PC-3 (cell line): ENCODE data around the gene AKAP9. TPM values are rescaled to one million over a fixed set of nuclear protein-coding genes. Genes with fewer than 3 reads are reported as not detected.
"Not testable (repeated sequence)": the region's sequence is repeated elsewhere in the genome, so short reads cannot be mapped to it uniquely, and the experiment has no call there.

Experiments used
- ATAC-seq: fragments of 200-7000 bp; cut with Tn5 transposase; 2 replicates; pipeline ENCODE4 v1.9.1; 2020; ENCODE audit warnings: mild to moderate bottlenecking, moderate library complexity
- BruUV-seq: library from RNA; stranded (reverse); fragments of 400-500 nt; replicated peaks from 2 replicates; lab custom pipeline; 2021; lab: Mats Ljungman, UMichigan
- CTCF ChIA-PET: fragments of 300-600 bp; sonication (Branson Sonifier 250); formaldehyde crosslinking; loops from one replicate; lab custom pipeline; 2022; ENCODE audit warnings: antibody characterized with exemption; lab: Charles Lee
- POLR2A ChIA-PET: fragments of 300-600 bp; sonication (Branson Sonifier 250); formaldehyde crosslinking; loops from one replicate; lab custom pipeline; 2022; ENCODE audit warnings: antibody characterized with exemption; ENCODE audit not compliant: unreplicated experiment; lab: Charles Lee
- DNase-seq: peaks from one replicate; pipeline ENCODE4 v3.0.0-alpha.2; 2015
- H2AFZ ChIP-seq: fragments of 300-600 bp; sonication (generic); 2 replicates; pipeline ENCODE4 v1.6.0; 2016; ENCODE audit warnings: antibody characterized with exemption, low read length
- H3F3A ChIP-seq: fragments of 300-600 bp; sonication (generic); one replicate; pipeline ENCODE4 v1.6.0; 2017; ENCODE audit warnings: antibody characterized with exemption, low read length, control low read depth, mild to moderate bottlenecking; ENCODE audit not compliant: unreplicated experiment
- H3K27ac ChIP-seq: fragments of 300-600 bp; sonication (generic); 2 replicates; pipeline ENCODE4 v1.5.1; 2016; ENCODE audit warnings: mild to moderate bottlenecking, low read length
- H3K27me3 ChIP-seq: fragments of 300-600 bp; sonication (generic); 2 replicates; pipeline ENCODE4 v1.6.1; 2016; ENCODE audit warnings: low read length, mixed read lengths
- H3K36me3 ChIP-seq: fragments of 300-600 bp; sonication (generic); 2 replicates; pipeline ENCODE4 v1.6.1; 2016; ENCODE audit warnings: low read depth, mixed run types, low read length, mixed read lengths
- H3K4me1 ChIP-seq: fragments of 300-600 bp; sonication (generic); 2 replicates; pipeline ENCODE4 v1.5.1; 2016; ENCODE audit warnings: low read length; ENCODE audit not compliant: insufficient read depth
- H3K4me2 ChIP-seq: fragments of 300-600 bp; sonication (generic); 2 replicates; pipeline ENCODE4 v1.6.0; 2016; ENCODE audit warnings: low read length
- H3K4me3 ChIP-seq: fragments of 300-600 bp; sonication (generic); 2 replicates; pipeline ENCODE4 v1.5.1; 2016; ENCODE audit warnings: mild to moderate bottlenecking, low read length, mixed read lengths
- H3K79me2 ChIP-seq: fragments of 300-600 bp; sonication (generic); 2 replicates; pipeline ENCODE4 v1.6.1; 2017; ENCODE audit warnings: low read length, mixed read lengths
- H3K9ac ChIP-seq: fragments of 300-600 bp; sonication (generic); 2 replicates; pipeline ENCODE4 v1.6.0; 2016; ENCODE audit warnings: mild to moderate bottlenecking, low read length
- H3K9me2 ChIP-seq: fragments of 300-600 bp; sonication (generic); replicated peaks from 2 replicates; pipeline ENCODE4 v1.6.1; 2016; ENCODE audit warnings: mixed run types, low read length, mixed read lengths
- H3K9me3 ChIP-seq: fragments of 300-600 bp; sonication (generic); 2 replicates; pipeline ENCODE4 v1.6.1; 2016; ENCODE audit warnings: low read length, mixed read lengths
- H4K20me1 ChIP-seq: fragments of 300-600 bp; sonication (generic); 2 replicates; pipeline ENCODE4 v1.6.1; 2016; ENCODE audit warnings: low read length, mixed read lengths
- CTCF ChIP-seq: fragments of 300-600 bp; sonication (generic); conservative IDR thresholded peaks from 2 replicates; pipeline ENCODE4 v1.5.1; 2017; ENCODE audit warnings: antibody characterized with exemption, low read depth, mild to moderate bottlenecking, low read length
- EZH2 ChIP-seq: fragments of 300-600 bp; sonication (generic); IDR thresholded peaks from one replicate; pipeline ENCODE4 v1.6.1; 2017; ENCODE audit warnings: antibody characterized with exemption, mild to moderate bottlenecking, low read length; ENCODE audit not compliant: unreplicated experiment
- EZH2phosphoT487 ChIP-seq: fragments of 300-600 bp; sonication (generic); IDR thresholded peaks from 2 replicates; pipeline ENCODE4 v1.6.1; 2018; ENCODE audit warnings: mild to moderate bottlenecking, antibody characterized with exemption, low read length, borderline replicate concordance
- intact Hi-C: fragments of 100-400 bp; cut with micrococcal nuclease; formaldehyde crosslinking; loops from 2 replicates; pipeline ENCODE4 v1.9.0; 2023
- total RNA-seq: library from RNA; depleted of rRNA; stranded (reverse); fragments of >200 nt; gene quantifications from 2 replicates; pipeline ENCODE4 v1.2.3, GENCODE V29; 2014

Gene AKAP9
- total RNA-seq, 1 experiment from 2014 or later: 24.9 TPM

- Histone ChIP-seq H3K27ac (no peak overlapping the region), H4K20me1 (no peaks in the 10 kb centered on the region), H3K4me3 (no peak overlapping the region), H2AFZ (no peak overlapping the region), H3K36me3 (no peaks in the 10 kb centered on the region), H3F3A (no peaks in the 10 kb centered on the region), H3K27me3 (no peaks in the 10 kb centered on the region), H3K9me3 (no peaks in the 10 kb centered on the region), H3K4me2 (no peak overlapping the region), H3K9me2 (no peaks in the 10 kb centered on the region), H3K4me1 (no peaks in the 10 kb centered on the region), H3K9ac (no peak overlapping the region), H3K79me2 (no peaks in the 10 kb centered on the region)
- BruUV-seq: no TSS peak
- ChIA-PET POLR2A (no interaction called here), CTCF (no interaction called here)
- intact Hi-C loops: no loop called here
- TF ChIP-seq EZH2phosphoT487: no peak
- TF ChIP-seq EZH2: no peak
- no peak for DNase-seq
- ATAC-seq: no peak
These were observed 38.9 kb downstream of the AKAP9 start for GRCh38 chr7:91979590-91979989.

- DNase-seq, POLR2A ChIA-PET, H3K79me2 ChIP-seq, BruUV-seq, H3K9me2 ChIP-seq, intact Hi-C loops, H4K20me1 ChIP-seq, CTCF ChIA-PET, ATAC-seq, H2AFZ ChIP-seq, H3K27ac ChIP-seq, H3F3A ChIP-seq, H3K9me3 ChIP-seq, H3K4me2 ChIP-seq, H3K9ac ChIP-seq, H3K36me3 ChIP-seq, H3K27me3 ChIP-seq, H3K4me3 ChIP-seq, H3K4me1 ChIP-seq: not testable (repeated sequence)
These were observed 41.7 kb downstream of the AKAP9 start for GRCh38 chr7:91982352-91982751.

- Histone ChIP-seq H3K36me3 (no peaks in the 10 kb centered on the region; the same call in 1 of the 2 replicates), H3K27ac (no peak overlapping the region), H3K4me3 (no peak overlapping the region), H3K4me2 (no peak overlapping the region), H3K79me2 (no peaks in the 10 kb centered on the region), H3F3A (no peaks in the 10 kb centered on the region), H3K9me2 (no peaks in the 10 kb centered on the region), H3K27me3 (no peaks in the 10 kb centered on the region), H4K20me1 (no peaks in the 10 kb centered on the region), H2AFZ (no peak overlapping the region), H3K4me1 (no peaks in the 10 kb centered on the region), H3K9me3 (no peaks in the 10 kb centered on the region), H3K9ac (no peak overlapping the region)
- no peak for ATAC-seq
- no TSS peak for BruUV-seq
- ChIA-PET POLR2A (no interaction called here), CTCF (no interaction called here)
- TF ChIP-seq EZH2phosphoT487: no peak
- no peak for TF ChIP-seq CTCF
- no peak for TF ChIP-seq EZH2
- DNase-seq: no peak
- intact Hi-C loops: no loop called here
These were observed 47.6 kb downstream of the AKAP9 start for GRCh38 chr7:91988213-91988612.

- Histone ChIP-seq H2AFZ (no peak overlapping the region), H3K4me2 (no peak overlapping the region), H3K27me3 (no peaks in the 10 kb centered on the region), H3K9me2 (no peaks in the 10 kb centered on the region), H3K4me3 (no peak overlapping the region), H3F3A (no peaks in the 10 kb centered on the region), H3K27ac (no peak overlapping the region), H3K9ac (no peak overlapping the region), H4K20me1 (no peaks in the 10 kb centered on the region), H3K4me1 (no peaks in the 10 kb centered on the region), H3K9me3 (no peaks in the 10 kb centered on the region), H3K79me2 (no peaks in the 10 kb centered on the region), H3K36me3 (peaks cover 11% of the 10 kb centered on the region; the same call in 1 of the 2 replicates)
- CTCF ChIA-PET: no interaction called here
- POLR2A ChIA-PET: no interaction called here
- DNase-seq (no peak), ATAC-seq (no peak)
- intact Hi-C loops: no loop called here
- TF ChIP-seq CTCF (no peak), EZH2 (no peak), EZH2phosphoT487 (no peak)
- BruUV-seq: no TSS peak
These were observed 53.3 kb downstream of the AKAP9 start for GRCh38 chr7:91993976-91994375.
